ENCODE measurements around the gene CUEDC2.

CUEDC2 gene

DNA sequence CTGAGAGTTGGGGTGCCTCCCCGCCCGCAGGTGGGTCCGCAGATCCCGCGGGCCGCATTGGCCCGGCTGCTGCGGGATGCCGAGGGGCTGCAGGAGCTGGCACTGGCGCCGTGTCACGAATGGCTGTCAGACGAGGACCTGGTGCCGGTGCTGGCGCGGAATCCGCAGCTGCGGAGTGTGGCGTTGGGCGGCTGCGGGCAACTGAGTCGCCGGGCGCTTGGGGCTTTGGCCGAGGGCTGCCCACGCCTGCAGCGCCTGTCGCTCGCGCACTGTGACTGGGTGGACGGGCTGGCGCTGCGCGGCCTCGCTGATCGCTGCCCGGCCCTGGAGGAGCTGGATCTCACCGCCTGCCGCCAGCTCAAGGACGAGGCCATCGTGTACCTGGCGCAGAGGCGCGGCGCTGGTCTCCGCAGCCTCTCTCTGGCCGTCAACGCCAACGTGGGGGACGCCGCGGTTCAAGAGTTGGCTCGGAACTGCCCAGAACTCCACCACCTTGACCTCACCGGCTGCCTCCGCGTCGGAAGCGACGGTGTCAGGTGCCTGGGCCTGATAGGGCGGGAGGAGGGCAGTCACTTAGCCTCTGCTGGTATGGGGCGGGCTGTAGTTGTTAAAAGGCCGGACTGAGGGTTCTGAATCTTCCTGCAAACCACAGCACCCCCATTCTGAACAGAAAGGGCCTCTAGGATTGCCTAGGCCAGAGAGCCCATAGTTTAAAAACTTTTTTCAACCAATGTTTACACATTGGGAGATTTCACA is 10.4 kb downstream of the CUEDC2 start:
- H3K36me3 ChIP-seq (ENCODE audit: insufficient read depth, low read length): peaks cover 25% of the 10 kb centered on the region
- no peaks in the 10 kb centered on the region for H3K9me3 ChIP-seq (replicated peaks; ENCODE audit: low read length)
- H3K4me2 ChIP-seq (ENCODE audit: low read length): peak overlapping the region; percentile 98
- peak overlapping the region; percentile 94 for H3K4me3 ChIP-seq (ENCODE audit: low read length)
- peak overlapping the region; percentile 82 for H3K9ac ChIP-seq (ENCODE audit: low read depth, low read length)
- peaks cover 15% of the 10 kb centered on the region for H3K27me3 ChIP-seq (ENCODE audit: control insufficient read depth, insufficient read depth, low read length)
- peaks cover 21% of the 10 kb centered on the region for H3K4me1 ChIP-seq (ENCODE audit: control insufficient read depth, insufficient read depth, low read length)

DNA sequence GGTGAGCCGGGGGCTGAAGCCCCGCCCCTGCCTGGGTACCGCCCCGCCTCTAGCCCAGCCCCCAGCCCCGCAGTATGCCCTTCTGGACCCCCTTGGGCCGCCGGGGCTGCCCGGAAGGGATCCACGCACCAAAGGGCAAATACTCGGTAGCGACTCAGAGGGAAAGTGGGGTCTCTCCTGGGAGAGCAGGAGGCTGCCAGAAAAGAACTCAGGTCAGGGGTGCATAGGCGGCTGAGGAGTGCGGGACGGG is 10.9 kb downstream of the CUEDC2 start:
- Histone ChIP-seq H3K4me3 (ENCODE audit: low read length) (peak overlapping the region; percentile 94), H3K27me3 (ENCODE audit: control insufficient read depth, insufficient read depth, low read length) (peaks cover 16% of the 10 kb centered on the region), H3K4me1 (ENCODE audit: control insufficient read depth, insufficient read depth, low read length) (peaks cover 21% of the 10 kb centered on the region), H3K4me2 (ENCODE audit: low read length) (peak overlapping the region; percentile 98), H3K9me3 (replicated peaks; ENCODE audit: low read length) (no peaks in the 10 kb centered on the region), H3K9ac (ENCODE audit: low read depth, low read length) (peak overlapping the region; percentile 82), H3K36me3 (ENCODE audit: insufficient read depth, low read length) (peaks cover 24% of the 10 kb centered on the region)

DNA sequence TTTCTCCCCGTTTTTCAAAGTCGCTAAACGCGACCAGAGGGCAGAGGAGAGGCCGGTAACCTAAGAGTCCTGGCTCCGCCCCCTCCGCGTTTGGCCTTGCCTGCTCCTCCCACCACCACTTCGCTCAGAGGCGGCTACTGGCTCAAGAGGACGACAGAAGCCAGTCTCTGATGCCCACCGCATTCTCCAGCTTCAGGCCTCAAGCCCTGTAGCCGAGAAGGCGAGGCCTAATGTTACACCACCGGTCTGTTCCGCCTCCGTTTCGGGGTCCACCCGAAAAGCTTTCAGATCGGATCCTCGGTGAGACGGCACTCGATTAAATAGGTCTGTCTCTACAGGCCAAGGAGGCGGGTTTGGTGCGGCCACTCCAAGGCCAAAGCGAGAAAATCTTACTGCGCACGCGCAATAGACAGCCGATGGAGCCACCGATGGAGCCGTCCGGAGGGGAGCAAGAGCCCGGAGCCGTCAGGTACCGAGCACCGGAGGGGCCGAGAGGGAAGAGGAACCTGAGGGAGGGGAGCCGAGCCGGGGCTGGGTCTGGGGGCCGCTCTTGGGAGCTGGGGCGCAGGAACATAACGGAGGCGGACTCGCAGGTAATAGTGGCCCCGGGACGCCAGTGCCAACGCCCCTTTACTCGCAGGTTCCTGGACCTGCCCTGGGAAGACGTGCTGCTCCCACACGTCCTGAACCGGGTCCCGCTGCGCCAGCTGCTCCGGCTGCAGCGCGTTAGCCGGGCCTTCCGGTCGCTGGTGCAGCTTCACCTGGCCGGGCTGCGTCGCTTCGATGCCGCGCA is 11.5 kb downstream of the CUEDC2 start, which contains the start of gene FBXL15:
Gene FBXL15, plus strand, starts transcription at position 123 of the 793 bp plus-strand sequence. Its CDS starts 294 bp downstream, at position 417.
- Histone ChIP-seq H3K9me3 (replicated peaks; ENCODE audit: low read length) (no peaks in the 10 kb centered on the region), H3K9ac (ENCODE audit: low read depth, low read length) (peak within 1 kb of the TSS; percentile 82), H3K4me1 (ENCODE audit: control insufficient read depth, insufficient read depth, low read length) (peaks cover 21% of the 10 kb centered on the region), H3K4me3 (ENCODE audit: low read length) (peak within 1 kb of the TSS; percentile 94), H3K4me2 (ENCODE audit: low read length) (peak within 1 kb of the TSS; percentile 98), H3K27me3 (ENCODE audit: control insufficient read depth, insufficient read depth, low read length) (peaks cover 21% of the 10 kb centered on the region), H3K36me3 (ENCODE audit: insufficient read depth, low read length) (peaks cover 20% of the 10 kb centered on the region)

DNA sequence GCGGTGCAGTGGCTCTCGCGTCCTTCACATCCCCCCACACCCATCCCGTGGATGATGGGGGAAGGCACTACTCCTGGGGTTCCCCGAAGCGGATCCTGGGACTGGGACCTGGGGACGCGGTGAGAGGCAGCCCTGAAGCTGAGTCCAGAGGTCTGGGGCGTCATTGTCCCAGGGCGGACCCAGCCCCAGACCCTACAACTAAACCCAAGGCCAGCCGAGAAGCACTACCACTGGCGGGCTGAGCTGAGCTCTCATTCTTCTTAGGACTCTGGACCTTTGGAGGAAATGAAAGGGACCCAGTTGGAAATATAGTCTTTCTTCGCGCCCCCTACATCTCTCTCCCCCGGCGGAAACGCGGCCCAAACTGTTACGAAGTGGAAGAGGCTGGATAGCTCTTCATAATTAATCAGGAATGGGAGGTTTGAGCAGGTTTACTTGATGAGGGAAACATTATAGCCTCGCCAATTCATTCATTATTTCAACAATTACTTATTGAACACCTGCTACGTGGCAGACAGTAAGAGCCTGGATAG is 12.1 kb downstream of the CUEDC2 start:
- Histone ChIP-seq H3K9ac (ENCODE audit: low read depth, low read length) (peak overlapping the region; percentile 82), H3K9me3 (replicated peaks; ENCODE audit: low read length) (no peaks in the 10 kb centered on the region), H3K36me3 (ENCODE audit: insufficient read depth, low read length) (peaks cover 20% of the 10 kb centered on the region), H3K4me3 (ENCODE audit: low read length) (peak overlapping the region; percentile 94), H3K27me3 (ENCODE audit: control insufficient read depth, insufficient read depth, low read length) (peaks cover 26% of the 10 kb centered on the region), H3K4me2 (ENCODE audit: low read length) (peak overlapping the region; percentile 98), H3K4me1 (ENCODE audit: control insufficient read depth, insufficient read depth, low read length) (peaks cover 21% of the 10 kb centered on the region)

DNA sequence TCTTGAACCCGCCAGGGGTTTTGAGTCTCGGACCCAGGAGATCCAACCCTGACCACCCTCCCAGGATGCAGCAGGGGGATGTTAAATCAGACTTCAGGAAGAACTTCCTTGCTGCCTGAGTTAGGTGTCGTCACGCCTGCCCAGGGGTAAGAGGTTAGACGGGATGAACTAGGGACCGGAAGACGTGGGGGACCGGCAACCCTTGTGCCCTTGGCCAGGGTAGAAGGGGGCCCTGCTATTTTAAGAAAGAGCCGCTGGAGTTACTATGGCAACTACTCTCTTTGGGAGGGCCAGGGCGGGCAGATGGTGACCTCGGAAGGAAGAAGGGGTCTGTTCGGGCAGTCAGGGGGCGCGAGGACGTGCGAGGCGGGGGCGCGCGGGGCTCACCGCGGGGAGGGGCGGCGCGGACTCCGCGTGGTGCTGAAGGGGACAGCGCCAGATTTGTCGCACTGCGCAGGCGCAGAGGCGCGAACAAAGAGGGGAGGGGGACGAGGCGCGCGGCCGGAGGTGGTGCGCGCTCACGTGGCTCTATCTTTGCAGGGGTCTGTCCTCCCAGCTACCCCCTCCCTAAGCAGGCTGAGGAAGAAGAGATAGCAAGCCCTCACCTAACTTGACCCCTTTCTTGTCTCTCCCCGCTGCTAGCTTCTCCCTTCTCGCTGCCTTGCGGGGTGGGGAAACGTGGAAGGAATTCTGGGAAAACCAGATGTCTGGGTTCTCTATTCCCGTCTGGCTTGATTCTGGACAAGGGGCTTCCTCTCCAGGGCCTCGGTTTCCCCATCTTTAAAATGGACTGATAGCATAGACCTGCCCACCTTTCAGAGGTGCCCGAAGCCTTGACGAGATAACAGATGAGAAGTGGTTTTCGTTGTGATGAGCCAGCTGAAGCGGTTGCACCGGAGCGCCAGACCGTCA is 12.8 kb downstream of the CUEDC2 start:
- peak overlapping the region; percentile 94 for H3K4me3 ChIP-seq (ENCODE audit: low read length)
- peak overlapping the region; percentile 98 for H3K4me2 ChIP-seq (ENCODE audit: low read length)
- peaks cover 18% of the 10 kb centered on the region for H3K36me3 ChIP-seq (ENCODE audit: insufficient read depth, low read length)
- H3K4me1 ChIP-seq (ENCODE audit: control insufficient read depth, insufficient read depth, low read length): peaks cover 21% of the 10 kb centered on the region
- no peaks in the 10 kb centered on the region for H3K9me3 ChIP-seq (replicated peaks; ENCODE audit: low read length)
- H3K9ac ChIP-seq (ENCODE audit: low read depth, low read length): no peak overlapping the region
- H3K27me3 ChIP-seq (ENCODE audit: control insufficient read depth, insufficient read depth, low read length): peaks cover 33% of the 10 kb centered on the region

DNA sequence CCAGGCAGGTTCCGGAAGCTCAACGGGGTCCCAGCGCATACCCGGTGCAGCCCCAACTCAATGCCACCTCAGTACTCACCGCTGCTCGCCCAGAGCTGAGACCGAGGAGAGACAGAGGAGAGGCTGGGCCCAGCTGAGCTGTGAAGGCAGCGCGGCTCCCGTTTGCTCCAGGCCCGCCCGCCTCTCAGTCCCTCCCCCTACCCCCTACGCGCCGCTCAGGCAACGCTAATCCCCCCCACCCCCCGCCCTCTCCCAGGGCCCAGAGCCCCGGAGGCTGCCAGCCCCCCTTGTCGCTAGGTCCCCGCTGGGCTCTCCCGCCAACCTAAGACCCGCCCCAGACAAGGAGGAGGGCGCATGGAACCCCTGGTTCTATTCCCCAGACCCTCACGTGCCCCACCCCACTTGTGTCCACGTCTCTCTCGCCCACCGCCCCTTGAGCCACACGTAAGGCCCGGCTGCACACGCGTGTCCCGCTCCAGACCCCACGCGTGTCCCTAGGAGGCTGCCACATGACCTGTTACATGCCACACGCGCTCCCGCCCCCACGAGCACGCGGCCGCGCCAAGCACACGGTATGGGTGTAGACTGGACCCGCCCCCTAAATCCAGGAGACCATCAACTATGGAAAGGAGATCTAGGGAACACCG is 13.6 kb downstream of the CUEDC2 start, which contains the start of gene PSD:
Gene PSD, minus strand, starts transcription at position 164 of the 647 bp plus-strand sequence. CDS start 1,747 bp downstream, outside the sequence.
- peaks cover 21% of the 10 kb centered on the region for H3K4me1 ChIP-seq (ENCODE audit: control insufficient read depth, insufficient read depth, low read length)
- peak within 1 kb of the TSS; percentile 94 for H3K4me3 ChIP-seq (ENCODE audit: low read length)
- H3K36me3 ChIP-seq (ENCODE audit: insufficient read depth, low read length): peaks cover 11% of the 10 kb centered on the region
- H3K9ac ChIP-seq (ENCODE audit: low read depth, low read length): no peak within 1 kb of the TSS
- H3K4me2 ChIP-seq (ENCODE audit: low read length): peak within 1 kb of the TSS; percentile 98
- peaks cover 40% of the 10 kb centered on the region for H3K27me3 ChIP-seq (ENCODE audit: control insufficient read depth, insufficient read depth, low read length)
- no peaks in the 10 kb centered on the region for H3K9me3 ChIP-seq (replicated peaks; ENCODE audit: low read length)

DNA sequence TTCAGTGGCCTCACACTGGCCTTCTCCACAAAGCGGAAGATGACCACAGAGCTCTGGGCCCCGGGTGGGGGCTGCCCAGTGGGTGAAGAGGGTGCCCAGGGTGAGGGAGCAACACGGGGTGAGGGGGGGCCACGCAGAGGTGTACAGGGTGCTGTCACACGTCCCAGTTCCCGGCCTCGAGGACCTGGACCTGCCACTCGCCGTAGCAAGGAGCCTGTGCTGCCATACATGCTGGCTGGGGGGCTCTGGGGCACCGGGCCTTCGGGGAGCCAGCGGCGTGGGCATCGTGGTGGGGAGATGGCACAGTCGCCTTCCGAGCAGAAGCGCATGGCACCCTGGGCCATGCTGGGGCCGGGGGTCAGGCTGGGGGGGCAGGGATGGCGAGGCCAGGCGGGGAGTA is 15.7 kb downstream of the CUEDC2 start:
- Histone ChIP-seq H3K4me2 (ENCODE audit: low read length) (no peak overlapping the region), H3K36me3 (ENCODE audit: insufficient read depth, low read length) (no peaks in the 10 kb centered on the region), H3K4me3 (ENCODE audit: low read length) (no peak overlapping the region), H3K9me3 (replicated peaks; ENCODE audit: low read length) (no peaks in the 10 kb centered on the region), H3K9ac (ENCODE audit: low read depth, low read length) (no peak overlapping the region), H3K4me1 (ENCODE audit: control insufficient read depth, insufficient read depth, low read length) (peaks cover 8% of the 10 kb centered on the region), H3K27me3 (ENCODE audit: control insufficient read depth, insufficient read depth, low read length) (peaks cover 60% of the 10 kb centered on the region)

DNA sequence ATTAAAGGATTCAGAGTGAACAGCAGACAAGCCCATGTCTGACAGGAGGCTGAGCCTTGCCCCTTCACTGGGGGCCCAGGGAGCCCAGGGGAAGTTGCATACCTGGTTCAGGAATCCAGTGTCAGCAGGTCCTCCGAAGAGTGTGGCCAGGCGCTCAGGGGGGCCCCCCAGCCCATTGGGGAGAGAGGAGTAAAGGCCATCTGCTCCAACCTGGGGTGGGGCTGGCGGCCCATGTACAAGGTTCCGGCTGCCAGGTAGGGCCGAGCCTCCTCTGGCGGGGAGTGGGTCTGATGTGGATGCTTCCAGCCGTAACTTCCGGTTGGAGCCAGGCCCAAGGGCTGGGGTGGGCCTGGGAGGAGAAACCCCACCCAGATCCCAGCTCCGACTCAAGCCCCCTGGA is 16.1 kb downstream of the CUEDC2 start:
- H3K4me1 ChIP-seq (ENCODE audit: control insufficient read depth, insufficient read depth, low read length): peaks cover 8% of the 10 kb centered on the region
- no peaks in the 10 kb centered on the region for H3K9me3 ChIP-seq (replicated peaks; ENCODE audit: low read length)
- H3K4me3 ChIP-seq (ENCODE audit: low read length): no peak overlapping the region
- H3K4me2 ChIP-seq (ENCODE audit: low read length): no peak overlapping the region
- H3K27me3 ChIP-seq (ENCODE audit: control insufficient read depth, insufficient read depth, low read length): peaks cover 64% of the 10 kb centered on the region
- no peak overlapping the region for H3K9ac ChIP-seq (ENCODE audit: low read depth, low read length)
- H3K36me3 ChIP-seq (ENCODE audit: insufficient read depth, low read length): no peaks in the 10 kb centered on the region

DNA sequence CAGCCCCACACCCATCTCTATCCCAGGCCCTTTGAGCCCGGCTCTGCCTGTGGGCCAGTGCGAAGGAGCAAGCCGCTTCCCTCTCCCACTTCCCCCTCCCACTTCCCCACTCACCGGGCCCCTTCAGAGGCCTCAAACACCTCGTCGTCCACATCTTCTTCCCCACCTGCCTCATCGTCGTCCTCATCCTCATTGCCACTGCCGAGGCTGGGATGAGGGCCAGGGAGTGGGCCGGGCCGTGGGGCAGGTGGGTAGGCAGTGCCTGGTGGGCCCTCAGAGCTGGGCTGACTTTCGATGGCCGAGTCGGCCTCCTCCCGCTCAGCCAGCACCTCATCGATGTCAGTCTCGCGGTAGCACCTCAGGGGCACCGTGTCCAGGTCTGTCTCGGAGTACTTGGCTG is 17.6 kb downstream of the CUEDC2 start:
- H3K9ac ChIP-seq (ENCODE audit: low read depth, low read length): no peak overlapping the region
- H3K27me3 ChIP-seq (ENCODE audit: control insufficient read depth, insufficient read depth, low read length): peaks cover 79% of the 10 kb centered on the region
- H3K4me1 ChIP-seq (ENCODE audit: control insufficient read depth, insufficient read depth, low read length): peaks cover 6% of the 10 kb centered on the region
- no peak overlapping the region for H3K4me3 ChIP-seq (ENCODE audit: low read length)
- no peaks in the 10 kb centered on the region for H3K9me3 ChIP-seq (replicated peaks; ENCODE audit: low read length)
- H3K4me2 ChIP-seq (ENCODE audit: low read length): no peak overlapping the region
- H3K36me3 ChIP-seq (ENCODE audit: insufficient read depth, low read length): no peaks in the 10 kb centered on the region

DNA sequence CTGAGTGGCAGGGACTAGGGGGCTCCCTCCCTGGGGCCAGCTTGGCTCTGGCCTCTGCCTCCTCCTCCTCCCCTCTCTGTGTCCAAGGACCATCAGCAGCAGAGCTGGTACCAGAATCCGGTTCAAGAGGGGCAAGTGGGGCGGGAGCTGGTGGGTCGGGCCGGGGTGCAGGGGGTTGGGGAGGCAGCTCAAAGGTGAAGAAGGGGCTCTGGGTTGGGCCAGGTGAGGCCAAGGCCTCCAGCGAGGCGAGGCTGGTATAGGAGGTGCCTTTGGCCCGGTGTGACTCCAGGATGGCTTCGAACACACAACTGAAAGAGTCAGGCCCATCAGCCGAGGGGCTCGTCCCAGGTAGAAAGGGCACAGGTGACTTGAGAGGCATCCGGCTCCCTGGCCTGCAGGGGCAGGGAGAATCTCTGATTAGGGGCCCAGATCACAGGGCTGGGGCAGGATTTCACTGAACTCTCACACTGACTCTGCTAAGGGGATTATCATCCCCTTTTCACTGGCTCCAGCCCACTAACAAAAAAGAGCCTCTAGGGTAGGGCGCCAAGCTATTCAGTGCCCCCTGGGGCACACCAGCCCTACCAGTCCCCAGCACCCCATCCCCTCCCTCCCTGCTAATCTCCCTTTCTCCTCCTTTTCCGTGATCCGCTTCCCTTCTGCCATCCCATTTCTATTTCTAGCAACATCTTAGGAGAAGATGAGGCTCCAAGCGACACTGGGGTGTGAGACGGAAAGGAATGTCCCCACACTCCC is 18.4 kb downstream of the CUEDC2 start:
- H3K4me1 ChIP-seq (ENCODE audit: control insufficient read depth, insufficient read depth, low read length): peaks cover 8% of the 10 kb centered on the region
- H3K36me3 ChIP-seq (ENCODE audit: insufficient read depth, low read length): no peaks in the 10 kb centered on the region
- no peak overlapping the region for H3K9ac ChIP-seq (ENCODE audit: low read depth, low read length)
- peaks cover 82% of the 10 kb centered on the region for H3K27me3 ChIP-seq (ENCODE audit: control insufficient read depth, insufficient read depth, low read length)
- H3K9me3 ChIP-seq (replicated peaks; ENCODE audit: low read length): no peaks in the 10 kb centered on the region
- no peak overlapping the region for H3K4me3 ChIP-seq (ENCODE audit: low read length)
- H3K4me2 ChIP-seq (ENCODE audit: low read length): no peak overlapping the region
